HepG2 (cell line): ENCODE results near the gene STX10. TPM values are rescaled to one million over a fixed set of nuclear protein-coding genes. Genes with fewer than 3 reads are reported as not detected.

Source experiments
- ARNT2 ChIP-seq: sonication (generic); formaldehyde crosslinking; IDR thresholded peaks from 2 replicates; pipeline ENCODE4 v1.8.0; 2022; ENCODE audit warnings: mild to moderate bottlenecking, low read depth, missing genetic modification reagents, moderate library complexity
- BORCS8-MEF2B ChIP-seq: sonication (generic); formaldehyde crosslinking; IDR thresholded peaks from 2 replicates; pipeline ENCODE4 v1.8.0; 2022; ENCODE audit warnings: mild to moderate bottlenecking, missing genetic modification reagents
- CBX2 ChIP-seq, 2 experiments: fragments of 200-600 bp in 1 of 2; sonication (generic); formaldehyde crosslinking in 1 of 2; IDR thresholded peaks; 2 replicates each; pipeline versions ENCODE4 v1.7.0 to v1.8.1; 2018 to 2022; ENCODE audit warnings: low read depth in 2 of 2, low read length in 1 of 2, mild to moderate bottlenecking in 1 of 2, missing genetic modification reagents in 1 of 2
- CBX5 ChIP-seq: sonication (generic); formaldehyde crosslinking; IDR thresholded peaks from 2 replicates; pipeline ENCODE4 v1.4.0; 2020; ENCODE audit warnings: missing genetic modification reagents, borderline replicate concordance
- HNF4A ChIP-seq: sonication (generic); formaldehyde crosslinking; IDR thresholded peaks from 2 replicates; pipeline ENCODE4 v1.4.0; 2020; ENCODE audit warnings: missing genetic modification reagents
- HOXA3 ChIP-seq: sonication (generic); formaldehyde crosslinking; IDR thresholded peaks from 2 replicates; pipeline ENCODE4 v1.5.0; 2020; ENCODE audit warnings: missing genetic modification reagents
- KDM6A ChIP-seq: IDR thresholded peaks from 2 replicates; pipeline ENCODE4 v1.6.1; 2016; ENCODE audit warnings: low read depth
- KLF16 ChIP-seq, 2 experiments: sonication (generic) in 1 of 2; formaldehyde crosslinking in 1 of 2; IDR thresholded peaks; 2 replicates each; pipeline versions ENCODE4 v1.6.1 to v1.8.0; 2016 to 2023; ENCODE audit warnings: missing genetic modification reagents in 2 of 2, missing compliant biosample characterization in 1 of 2
- RARA ChIP-seq: IDR thresholded peaks from 2 replicates; pipeline ENCODE4 v1.6.1; 2016; ENCODE audit warnings: missing genetic modification reagents, missing compliant biosample characterization
- SMAD3 ChIP-seq: sonication (generic); formaldehyde crosslinking; IDR thresholded peaks from 2 replicates; pipeline ENCODE4 v1.4.0; 2020; ENCODE audit warnings: missing genetic modification reagents
- U2AF2 ChIP-seq: fragments of 200-400 bp; formaldehyde crosslinking; IDR thresholded peaks from 2 replicates; pipeline ENCODE4 v1.6.1; 2017; ENCODE audit warnings: low read depth, mild to moderate bottlenecking, low read length
- ZFP82 ChIP-seq: sonication (generic); formaldehyde crosslinking; IDR thresholded peaks from 2 replicates; pipeline ENCODE4 v1.5.1; 2020; ENCODE audit warnings: mild to moderate bottlenecking, missing genetic modification reagents, borderline replicate concordance
- ZNF101 ChIP-seq: sonication (generic); formaldehyde crosslinking; IDR thresholded peaks from 2 replicates; pipeline ENCODE4 v1.4.0; 2020; ENCODE audit warnings: mild to moderate bottlenecking, low read depth, missing genetic modification reagents, borderline replicate concordance
- ZNF343 ChIP-seq: sonication (generic); formaldehyde crosslinking; IDR thresholded peaks from 2 replicates; pipeline ENCODE4 v1.4.0; 2020; ENCODE audit warnings: mild to moderate bottlenecking, missing genetic modification reagents
- ZNF430 ChIP-seq: sonication (generic); formaldehyde crosslinking; IDR thresholded peaks from 2 replicates; pipeline ENCODE4 v1.9.0; 2021; ENCODE audit warnings: mild to moderate bottlenecking, missing genetic modification reagents
- ZNF563 ChIP-seq: sonication (generic); formaldehyde crosslinking; IDR thresholded peaks from 2 replicates; pipeline ENCODE4 v1.8.0; 2022; ENCODE audit warnings: mild to moderate bottlenecking, moderate library complexity, missing genetic modification reagents
- ZNF747 ChIP-seq: sonication (generic); formaldehyde crosslinking; IDR thresholded peaks from 2 replicates; pipeline ENCODE4 v1.8.1; 2023; ENCODE audit warnings: missing genetic modification reagents, mild to moderate bottlenecking, borderline replicate concordance
- ZSCAN21 ChIP-seq: sonication (generic); formaldehyde crosslinking; IDR thresholded peaks from 2 replicates; pipeline ENCODE4 v1.8.0; 2022; ENCODE audit warnings: mild to moderate bottlenecking, missing genetic modification reagents, moderate library complexity, borderline replicate concordance
- polyA plus RNA-seq, 8 experiments: library from polyadenylated mRNA; depleted of rRNA in 3 of 8; stranded (reverse) in 7 of 8; unstranded in 1 of 8; fragments of >200 nt; fragmentation: Illumina TruSeq in 4 of 8; extraction: Trizol in 4 of 8; gene quantifications; 2 replicates each; pipeline versions ENCODE4 v1.2.1 to v1.2.3, GENCODE V29; 2011 to 2016; ENCODE audit warnings: low read depth in 4 of 8, missing spikeins in 1 of 8, mixed read lengths in 1 of 8; ENCODE audit not compliant: insufficient read depth in 1 of 8
- total RNA-seq, 5 experiments: library from RNA; depleted of rRNA; stranded (reverse); fragments of >200 nt; fragmentation: Illumina TruSeq; extraction: Trizol; gene quantifications; 2 replicates each; pipeline ENCODE4 v1.2.3, GENCODE V29; 2016; ENCODE audit warnings: low read depth in 1 of 5
- TF ChIP-seq, protein P1 (sequence below): sonication (generic); formaldehyde crosslinking; IDR thresholded peaks from 2 replicates; pipeline ENCODE4 v1.4.0; 2020; ENCODE audit warnings: mild to moderate bottlenecking, missing genetic modification reagents
- TF ChIP-seq, protein P2 (sequence below): sonication (generic); formaldehyde crosslinking; IDR thresholded peaks from 2 replicates; pipeline ENCODE4 v1.5.0; 2020; ENCODE audit warnings: missing genetic modification reagents
- TF ChIP-seq, protein P3 (sequence below): sonication (generic); formaldehyde crosslinking; IDR thresholded peaks from 2 replicates; pipeline ENCODE4 v1.8.1; 2023; ENCODE audit warnings: mild to moderate bottlenecking, moderate library complexity, missing genetic modification reagents
- TF ChIP-seq, protein P4 (sequence below): IDR thresholded peaks from 2 replicates; pipeline ENCODE4 v1.6.1; 2018; ENCODE audit warnings: missing genetic modification reagents, mild to moderate bottlenecking, missing compliant biosample characterization
- TF ChIP-seq, protein P5 (sequence below): sonication (generic); formaldehyde crosslinking; IDR thresholded peaks from 2 replicates; pipeline ENCODE4 v1.4.0; 2020; ENCODE audit warnings: mild to moderate bottlenecking, missing genetic modification reagents

The STX10 gene
- total and polyA plus RNA-seq, 2 of the 13 experiments (the other 11 are each of a cell fraction or from before 2014, with no cell fraction given), result 47.9 to 66.4 TPM

DNA sequence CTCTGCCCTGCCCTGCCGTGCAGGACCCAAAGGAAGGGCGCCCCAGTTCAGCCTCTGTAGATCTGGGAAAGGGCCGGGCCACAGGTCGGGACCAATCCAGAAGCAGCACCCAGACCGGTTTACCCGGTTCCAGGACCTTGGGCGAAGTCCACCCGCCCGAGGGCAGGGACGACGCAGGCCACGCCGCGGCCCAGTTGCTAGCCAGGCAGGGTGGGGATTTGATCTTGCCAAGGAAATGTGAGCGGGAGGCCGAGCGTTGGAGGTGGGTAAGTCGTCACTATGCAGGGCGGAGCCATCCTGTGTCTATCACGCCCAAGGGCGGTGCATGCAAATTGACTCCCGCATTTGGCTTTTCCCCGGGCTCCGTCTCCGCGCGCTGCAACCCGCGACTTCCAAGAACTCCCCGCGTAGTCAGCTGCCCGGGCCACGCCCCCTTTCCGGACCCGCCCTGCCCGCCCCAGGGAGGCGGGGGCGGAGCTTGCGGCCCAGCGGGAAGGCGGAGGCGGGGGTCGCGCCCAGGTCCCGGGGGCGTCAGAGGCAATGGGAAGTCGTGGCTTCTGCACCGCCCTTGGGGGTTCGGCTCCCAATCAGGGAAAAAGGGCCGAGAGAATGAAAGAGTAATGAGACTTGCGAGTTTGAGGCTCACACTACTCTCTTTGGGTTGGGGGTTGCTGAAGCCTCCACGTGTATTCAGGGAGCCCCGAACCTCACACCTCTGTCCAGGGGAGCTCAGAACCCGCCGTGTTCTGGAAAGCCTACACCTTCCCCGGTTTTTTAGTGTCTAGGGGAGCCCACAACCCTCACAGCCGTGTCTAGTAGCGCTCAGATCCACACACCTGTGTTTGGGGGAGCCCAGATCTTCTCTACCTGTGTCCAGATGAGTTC, 12.8 kb upstream of the STX10 start (continued):
- TF ChIP-seq, protein P1, sequence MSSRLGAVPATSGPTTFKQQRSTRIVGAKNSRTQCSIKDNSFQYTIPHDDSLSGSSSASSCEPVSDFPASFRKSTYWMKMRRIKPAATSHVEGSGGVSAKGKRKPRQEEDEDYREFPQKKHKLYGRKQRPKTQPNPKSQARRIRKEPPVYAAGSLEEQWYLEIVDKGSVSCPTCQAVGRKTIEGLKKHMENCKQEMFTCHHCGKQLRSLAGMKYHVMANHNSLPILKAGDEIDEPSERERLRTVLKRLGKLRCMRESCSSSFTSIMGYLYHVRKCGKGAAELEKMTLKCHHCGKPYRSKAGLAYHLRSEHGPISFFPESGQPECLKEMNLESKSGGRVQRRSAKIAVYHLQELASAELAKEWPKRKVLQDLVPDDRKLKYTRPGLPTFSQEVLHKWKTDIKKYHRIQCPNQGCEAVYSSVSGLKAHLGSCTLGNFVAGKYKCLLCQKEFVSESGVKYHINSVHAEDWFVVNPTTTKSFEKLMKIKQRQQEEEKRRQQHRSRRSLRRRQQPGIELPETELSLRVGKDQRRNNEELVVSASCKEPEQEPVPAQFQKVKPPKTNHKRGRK (CRISPR knock-in tag), result no peak
- TF ChIP-seq BORCS8-MEF2B (0 out of 2 replicates have a peak, but pooled peaks have one; percentile 36), CBX2 (IDR thresholded peaks at IDR 0.05; ENCODE audit: low read depth, low read length) (no peak), CBX2 (CRISPR knock-in tag; IDR thresholded peaks at IDR 0.05; ENCODE audit: low read depth) (no peak), ARNT2 (CRISPR knock-in tag) (0 out of 2 replicates have a peak, but pooled peaks have one; percentile 30), KDM6A (CRISPR knock-in tag) (peak; percentile 68; the same call in 1 of the 2 replicates), RARA (CRISPR knock-in tag) (peak; percentile 55), ZNF747 (peak; percentile 95; the same call in 1 of the 2 replicates), KLF16 (CRISPR knock-in tag; IDR thresholded peaks at IDR 0.05) (peak in 1 of 2 experiments; percentile 66; a peak in 2 of 4 replicates), ZSCAN21 (0 out of 2 replicates have a peak, but pooled peaks have one; percentile 6), ZNF343 (CRISPR knock-in tag) (0 out of 2 replicates have a peak, but pooled peaks have one; percentile 27), ZNF430 (CRISPR knock-in tag) (peak; percentile 96), CBX5 (CRISPR knock-in tag) (peak; percentile 81; the same call in 1 of the 2 replicates), SMAD3 (CRISPR knock-in tag) (peak; percentile 45; the same call in 1 of the 2 replicates), HOXA3 (CRISPR knock-in tag) (peak; percentile 83), U2AF2 (no peak), HNF4A (peak; percentile 99), ZNF563 (CRISPR knock-in tag) (peak; percentile 59; the same call in 1 of the 2 replicates), ZFP82 (CRISPR knock-in tag) (no peak), ZNF101 (CRISPR knock-in tag) (no peak)
- TF ChIP-seq, protein P2, sequence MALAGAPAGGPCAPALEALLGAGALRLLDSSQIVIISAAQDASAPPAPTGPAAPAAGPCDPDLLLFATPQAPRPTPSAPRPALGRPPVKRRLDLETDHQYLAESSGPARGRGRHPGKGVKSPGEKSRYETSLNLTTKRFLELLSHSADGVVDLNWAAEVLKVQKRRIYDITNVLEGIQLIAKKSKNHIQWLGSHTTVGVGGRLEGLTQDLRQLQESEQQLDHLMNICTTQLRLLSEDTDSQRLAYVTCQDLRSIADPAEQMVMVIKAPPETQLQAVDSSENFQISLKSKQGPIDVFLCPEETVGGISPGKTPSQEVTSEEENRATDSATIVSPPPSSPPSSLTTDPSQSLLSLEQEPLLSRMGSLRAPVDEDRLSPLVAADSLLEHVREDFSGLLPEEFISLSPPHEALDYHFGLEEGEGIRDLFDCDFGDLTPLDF, result peak; percentile 46; the same call in 1 of the 2 replicates
- TF ChIP-seq, protein P3, sequence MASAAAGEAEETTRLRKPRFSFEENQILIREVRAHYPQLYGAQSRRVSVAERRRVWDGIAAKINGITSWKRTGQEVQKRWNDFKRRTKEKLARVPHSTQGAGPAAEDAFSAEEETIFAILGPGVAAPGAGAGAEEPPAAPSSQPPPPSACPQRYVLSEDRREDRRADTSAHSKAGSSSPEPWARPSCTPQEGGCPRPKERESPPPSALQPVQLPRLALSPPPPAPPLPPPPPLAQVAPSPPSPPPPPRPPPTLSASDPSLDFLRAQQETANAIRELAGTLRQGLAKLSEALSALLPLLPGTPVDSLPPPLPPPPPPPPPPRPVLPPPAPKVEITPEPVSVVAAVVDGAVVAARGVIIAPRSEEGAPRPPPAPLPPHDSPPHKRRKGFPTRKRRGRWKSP (CRISPR knock-in tag), result no peak
- TF ChIP-seq, protein P4, sequence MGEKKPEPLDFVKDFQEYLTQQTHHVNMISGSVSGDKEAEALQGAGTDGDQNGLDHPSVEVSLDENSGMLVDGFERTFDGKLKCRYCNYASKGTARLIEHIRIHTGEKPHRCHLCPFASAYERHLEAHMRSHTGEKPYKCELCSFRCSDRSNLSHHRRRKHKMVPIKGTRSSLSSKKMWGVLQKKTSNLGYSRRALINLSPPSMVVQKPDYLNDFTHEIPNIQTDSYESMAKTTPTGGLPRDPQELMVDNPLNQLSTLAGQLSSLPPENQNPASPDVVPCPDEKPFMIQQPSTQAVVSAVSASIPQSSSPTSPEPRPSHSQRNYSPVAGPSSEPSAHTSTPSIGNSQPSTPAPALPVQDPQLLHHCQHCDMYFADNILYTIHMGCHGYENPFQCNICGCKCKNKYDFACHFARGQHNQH (CRISPR knock-in tag), result peak; percentile 44
- TF ChIP-seq, protein P5, sequence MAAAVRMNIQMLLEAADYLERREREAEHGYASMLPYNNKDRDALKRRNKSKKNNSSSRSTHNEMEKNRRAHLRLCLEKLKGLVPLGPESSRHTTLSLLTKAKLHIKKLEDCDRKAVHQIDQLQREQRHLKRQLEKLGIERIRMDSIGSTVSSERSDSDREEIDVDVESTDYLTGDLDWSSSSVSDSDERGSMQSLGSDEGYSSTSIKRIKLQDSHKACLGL (CRISPR knock-in tag), result peak; percentile 85
